Fibroblast of skin of right quadriceps (primary cell): ENCODE data around the gene ERBB4.
A peak's percentile ranks its signal among the peaks of the same experiment; 100 is the strongest.
"Not testable (repeated sequence)": the region's sequence is repeated elsewhere in the genome, so short reads cannot be mapped to it uniquely, and the experiment has no call there.

Experiments used
- DNase-seq: peaks from one replicate; pipeline ENCODE4 v3.0.0-alpha.2; 2013

The ERBB4 gene

GRCh38 chr2:211789982-211790381 lies 748.6 kb downstream of the ERBB4 start:
- DNase-seq: no peak

GRCh38 chr2:211766689-211767088 lies 771.9 kb downstream of the ERBB4 start:
- DNase-seq: no peak

DNA sequence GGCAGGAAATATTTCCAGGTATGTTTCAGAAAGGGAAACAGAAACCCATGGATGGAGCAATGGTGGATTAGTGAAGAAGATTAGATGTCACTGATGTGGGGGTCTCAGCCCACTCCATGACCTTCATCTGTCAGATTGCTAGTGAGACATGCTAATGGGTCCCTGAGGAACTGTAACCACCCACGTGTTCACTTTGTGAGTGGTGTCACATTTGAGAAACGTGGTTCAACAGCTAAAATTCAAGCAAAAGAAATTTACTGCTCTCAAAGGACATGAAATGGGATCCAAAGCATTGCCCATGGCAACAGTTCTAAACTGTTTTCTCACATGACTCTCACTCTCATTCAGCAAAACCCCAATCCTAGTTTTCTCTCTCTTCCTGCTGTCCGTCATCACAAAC lies 776.1 kb downstream of the ERBB4 start:
- no peak for DNase-seq

- DNase-seq: no peak
Measured at GRCh38 chr2:211760103-211760502, 778.5 kb downstream of the ERBB4 start.

GRCh38 chr2:211756266-211756665 lies 782.3 kb downstream of the ERBB4 start:
- no peak for DNase-seq

- DNase-seq: no peak
Measured at GRCh38 chr2:211755187-211755586, 783.4 kb downstream of the ERBB4 start.

DNA sequence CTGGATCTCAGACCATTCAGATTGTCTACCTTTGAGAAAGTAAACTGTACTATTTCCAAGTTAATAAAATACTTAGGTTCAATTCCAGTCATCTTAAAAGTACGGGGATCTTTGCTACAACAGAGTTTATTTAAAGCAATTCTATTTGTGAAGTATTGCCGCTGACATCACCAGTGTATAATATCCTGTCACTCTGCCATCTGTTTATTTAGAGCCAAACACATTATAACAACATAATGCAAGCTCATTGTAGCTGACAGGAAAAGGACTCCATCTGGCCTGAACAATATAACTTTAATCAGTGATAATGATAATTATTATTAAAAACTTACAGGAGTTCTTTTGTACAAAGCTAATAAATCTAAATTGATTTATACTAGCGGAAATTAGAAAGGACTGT lies 786.8 kb downstream of the ERBB4 start:
- no peak for DNase-seq

DNA sequence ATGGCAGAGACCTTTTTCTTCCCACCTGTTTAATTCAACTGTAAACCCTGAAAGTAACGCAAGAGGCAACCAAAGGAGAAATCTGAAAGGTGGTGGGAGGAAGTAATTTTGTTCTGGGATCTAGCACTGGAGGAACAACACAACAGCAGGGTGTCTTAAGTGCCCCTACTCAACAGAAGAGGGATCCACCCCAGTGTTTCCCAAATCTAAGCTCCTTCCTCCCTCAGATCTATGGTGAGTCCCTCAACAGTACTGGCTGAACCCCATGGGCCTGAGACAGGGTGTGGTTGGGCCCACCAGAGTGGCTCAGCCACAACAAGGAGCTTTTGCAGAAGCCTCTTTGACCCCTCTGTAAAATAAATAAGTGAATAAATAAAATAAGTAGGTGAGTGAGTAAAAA lies 790.3 kb downstream of the ERBB4 start:
- no peak for DNase-seq

GRCh38 chr2:211745295-211746097 lies 793.1 kb downstream of the ERBB4 start:
- peak; percentile 45 for DNase-seq

GRCh38 chr2:211744379-211744778 lies 794.2 kb downstream of the ERBB4 start:
- DNase-seq: no peak

DNA sequence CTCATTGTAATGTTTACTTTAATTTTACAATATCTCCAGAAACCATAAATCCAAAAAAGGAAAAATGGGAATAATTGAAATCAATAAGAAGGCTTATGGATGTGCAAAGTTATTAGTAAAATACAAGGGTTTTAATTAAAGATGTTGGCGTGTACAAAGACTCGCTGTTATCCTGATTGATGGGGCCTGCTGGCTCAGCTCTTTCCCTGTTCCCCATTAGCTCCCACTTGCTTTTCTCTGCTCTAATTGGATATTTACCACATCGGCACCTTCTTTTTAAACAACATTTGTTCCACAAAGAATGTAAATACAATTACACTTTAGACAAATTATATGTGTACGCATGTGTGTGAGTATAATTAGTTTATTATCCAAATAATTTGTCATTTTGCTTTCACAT lies 796.6 kb downstream of the ERBB4 start:
- DNase-seq: no peak

GRCh38 chr2:211737282-211737681 lies 801.3 kb downstream of the ERBB4 start:
- DNase-seq: no peak

GRCh38 chr2:211730215-211730614 lies 808.4 kb downstream of the ERBB4 start:
- DNase-seq: no peak

- no peak for DNase-seq
Measured at GRCh38 chr2:211729433-211729832, 809.2 kb downstream of the ERBB4 start.

DNA sequence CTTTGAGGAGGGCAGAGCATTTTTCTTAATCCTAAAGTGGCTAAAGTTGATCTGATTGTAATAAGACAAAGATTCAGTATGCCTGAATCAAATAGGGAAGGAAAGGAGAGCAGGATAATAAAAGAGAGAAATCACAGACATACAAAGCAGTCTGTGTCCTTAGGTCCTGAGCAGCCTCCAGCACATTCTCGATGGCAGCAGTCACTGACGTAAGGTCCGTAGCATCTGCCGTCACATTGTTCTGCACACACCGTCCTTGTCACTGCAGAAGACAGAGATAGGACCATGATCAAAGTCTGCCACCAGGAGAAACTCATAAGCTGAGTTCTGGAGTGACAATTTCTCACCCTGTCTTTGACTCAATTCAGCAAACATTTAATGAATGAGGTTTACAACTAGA lies 813.7 kb downstream of the ERBB4 start:
- no peak for DNase-seq

- DNase-seq: no peak
Measured at GRCh38 chr2:211723398-211723797, 815.2 kb downstream of the ERBB4 start.

DNA sequence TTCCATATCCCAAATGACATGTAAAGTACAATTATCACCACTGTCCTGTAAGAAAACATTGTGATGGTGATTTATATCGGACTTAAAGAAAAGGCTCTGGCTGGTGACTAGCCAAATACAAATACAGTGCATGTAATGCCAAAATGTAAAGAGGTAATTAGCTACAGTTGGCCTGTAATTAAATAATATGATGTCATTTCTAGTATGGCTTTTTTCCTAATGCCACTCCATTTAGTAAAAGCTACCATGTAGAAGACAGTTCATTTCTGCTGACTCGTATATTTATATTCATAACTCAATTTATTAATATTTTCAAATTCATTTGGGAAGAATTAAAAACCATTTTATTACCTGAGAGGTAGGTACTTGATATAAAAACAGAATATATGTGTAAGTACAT lies 815.7 kb downstream of the ERBB4 start:
- DNase-seq: no peak

GRCh38 chr2:211721874-211722273 lies 816.7 kb downstream of the ERBB4 start:
- DNase-seq: not testable (repeated sequence)

DNA sequence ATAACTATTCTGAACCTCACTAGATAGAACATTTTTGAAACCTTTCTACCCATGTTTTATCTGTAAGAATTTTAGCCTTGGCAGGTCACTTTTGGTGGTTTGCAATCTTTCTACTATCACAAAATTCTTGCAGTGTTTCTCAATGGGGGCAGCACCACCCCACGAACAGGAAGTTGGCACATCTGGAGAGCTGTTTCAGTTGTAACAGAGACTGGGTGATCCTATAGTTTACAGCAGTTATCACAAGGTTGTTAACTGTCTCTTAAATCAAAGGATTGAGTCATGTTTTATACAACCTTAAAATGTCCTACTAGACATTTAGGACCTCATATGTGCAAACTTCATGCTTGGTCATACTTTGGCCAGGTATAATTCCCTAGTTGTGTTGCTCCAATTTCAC lies 829.2 kb downstream of the ERBB4 start:
- no peak for DNase-seq

- DNase-seq: no peak
Measured at GRCh38 chr2:211692689-211693088, 845.9 kb downstream of the ERBB4 start.

GRCh38 chr2:211690736-211691135 lies 847.9 kb downstream of the ERBB4 start:
- DNase-seq: no peak

- no peak for DNase-seq
Measured at GRCh38 chr2:211688196-211688595, 850.4 kb downstream of the ERBB4 start.

DNA sequence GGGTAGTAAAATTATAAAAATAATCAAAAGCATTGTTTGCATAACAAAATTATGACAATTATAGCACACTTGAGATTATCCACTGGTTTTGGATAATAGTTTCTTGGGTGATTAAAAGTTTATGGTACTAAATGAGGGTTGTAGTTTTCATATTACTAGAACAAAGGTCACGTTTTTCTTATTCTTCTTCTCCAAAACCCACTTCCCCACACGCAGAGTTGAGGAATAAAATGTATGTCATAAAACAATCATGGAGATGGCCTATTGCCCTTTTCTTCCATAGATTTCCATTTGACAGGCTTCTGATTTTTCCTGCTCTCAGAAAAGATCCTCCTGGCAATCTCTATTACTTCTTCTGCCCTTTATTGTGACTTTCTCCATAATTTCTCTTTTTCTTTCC lies 863.9 kb downstream of the ERBB4 start:
- DNase-seq: no peak

DNA sequence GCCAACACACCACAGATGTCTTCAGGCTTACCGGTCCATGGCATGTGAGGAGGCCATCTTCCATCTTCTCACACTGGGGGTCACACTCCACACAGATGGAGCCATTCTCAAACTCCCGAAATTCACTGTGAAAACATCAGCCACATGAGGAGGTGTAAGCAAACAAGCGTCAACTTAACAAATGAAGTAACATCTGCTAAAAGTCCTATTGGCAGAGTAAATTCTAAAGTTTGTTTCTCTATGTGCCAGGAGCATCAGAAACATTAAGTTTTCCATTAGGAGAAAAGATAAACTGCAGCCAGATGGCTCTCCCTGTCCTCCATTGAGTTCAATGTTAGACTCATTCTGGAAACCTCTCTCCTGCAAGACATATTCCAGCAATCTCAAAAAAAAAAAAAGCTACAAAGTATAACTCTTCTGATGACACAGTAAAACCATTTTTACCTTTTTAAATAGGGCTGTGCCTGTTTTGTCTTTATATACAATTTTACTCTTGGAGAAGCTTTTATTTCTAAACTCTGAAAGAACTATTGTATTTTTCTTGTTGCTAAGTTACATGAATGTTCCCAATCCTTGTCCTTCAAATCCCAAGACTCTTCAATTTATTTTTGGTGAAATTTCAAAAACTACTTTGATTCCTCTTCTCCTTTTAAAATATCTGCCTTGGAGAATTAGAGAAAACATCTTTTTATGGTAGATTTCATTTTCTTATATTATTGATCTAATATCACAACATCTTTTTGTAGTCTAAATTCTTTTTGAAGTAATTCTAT lies 865.3 kb downstream of the ERBB4 start:
- no peak for DNase-seq
